Measurements from ENCODE around the gene NCKAP5.

DNA sequence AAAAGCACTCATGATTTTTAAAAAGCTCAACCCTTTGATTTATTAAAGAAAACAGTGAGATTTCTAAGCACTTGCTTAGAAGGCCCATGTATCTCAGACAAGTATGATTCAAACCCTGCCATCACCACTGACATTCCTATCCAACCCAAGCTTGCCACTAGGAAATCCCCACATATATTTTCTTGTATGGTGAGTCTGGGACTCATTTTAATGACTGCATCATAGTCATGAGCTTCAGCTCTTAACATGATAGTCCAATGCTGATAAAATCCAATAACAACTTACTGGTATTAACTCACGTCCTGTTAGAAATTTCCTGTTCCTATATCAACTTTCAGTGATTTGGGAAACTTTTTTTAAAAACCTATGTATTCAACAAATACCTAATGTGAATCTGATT, 39.4 kb upstream of the NCKAP5 start:
- no peak for TF ChIP-seq FOXK2 (IDR thresholded peaks at IDR 0.05)
- no peak for TF ChIP-seq NFRKB (IDR thresholded peaks at IDR 0.05)
- no peak for TF ChIP-seq FOXM1 (IDR thresholded peaks at IDR 0.05; ENCODE audit: borderline replicate concordance)
- TF ChIP-seq PKNOX1 (IDR thresholded peaks at IDR 0.05) = no peak
- TF ChIP-seq BHLHE40 (IDR thresholded peaks at IDR 0.05; ENCODE audit: borderline replicate concordance) = no peak
- no peak for TF ChIP-seq ZNF384 (IDR thresholded peaks at IDR 0.05)
- no peak for TF ChIP-seq FOXA1 (IDR thresholded peaks at IDR 0.05)
- TF ChIP-seq SP1 (IDR thresholded peaks at IDR 0.05) = no peak

Measured in HEK293T (cell line).